Posterior vena cava (tissue), 2 donors: ENCODE data around the gene GAPDHS. TPM values are rescaled to one million over a fixed set of nuclear protein-coding genes. Genes with fewer than 3 reads are reported as not detected.

Experiments
- DNase-seq: peaks from one replicate; pipeline ENCODE4 v3.0.0-alpha.2; 2020; ENCODE audit warnings: low spot score
- intact Hi-C, 2 donors: fragments of 100-400 bp; cut with DNase I; formaldehyde crosslinking; loops; one replicate each; pipeline versions ENCODE4 v1.14.1 to v1.14.2; 2022 to 2023
- total RNA-seq, 2 donors: library from RNA; stranded (reverse); fragmentation: NEBNext Ultra II Directional; extraction: Animal tissue kit (Norgen Biotek cat#: 25700); gene quantifications; one replicate each; pipeline ENCODE4 v1.2.1, GENCODE V29; 2021
- donor health status: DM: yes; HTN: yes; CAD: no.
- donor health status: DM: yes; HTN: yes; CAD: no.

The GAPDHS gene
- total RNA-seq, 2 donors from 2014 or later, result not detected

- DNase-seq, result no peak
- intact Hi-C loops, result no loop called here
Measured at GRCh38 chr19:35509018-35509652, 24.1 kb upstream of the GAPDHS start.

- DNase-seq, result peak; percentile 89
- intact Hi-C loops, result no loop called here
Measured at GRCh38 chr19:35509861-35510625, 23.2 kb upstream of the GAPDHS start.

GRCh38 chr19:35510626-35510964 lies 22.7 kb upstream of the GAPDHS start:
- intact Hi-C loops, result no loop called here
- DNase-seq, result no peak

GRCh38 chr19:35511337-35511736 lies 21.9 kb upstream of the GAPDHS start:
- DNase-seq, result no peak
- intact Hi-C loops, result no loop called here

GRCh38 chr19:35512831-35513627 lies 20.2 kb upstream of the GAPDHS start:
- intact Hi-C loops, result no loop called here
- no peak for DNase-seq

GRCh38 chr19:35513628-35514281 lies 19.5 kb upstream of the GAPDHS start, which contains the start of gene DMKN:
TSS of gene DMKN (minus strand) at chr19:35513649. CDS start at chr19:35513475, 174 bp downstream.
- DNase-seq, result no peak
- intact Hi-C loops, result no loop called here

- intact Hi-C loops, result no loop called here
- no peak for DNase-seq
Measured at GRCh38 chr19:35514282-35514809, 18.9 kb upstream of the GAPDHS start.

GRCh38 chr19:35516310-35516709 lies 16.9 kb upstream of the GAPDHS start:
- intact Hi-C loops, result no loop called here
- DNase-seq, result no peak

- intact Hi-C loops, result no loop called here
- DNase-seq, result no peak
Measured at GRCh38 chr19:35517342-35517741, 15.9 kb upstream of the GAPDHS start.

- intact Hi-C loops, result no loop called here
- DNase-seq, result no peak
Measured at GRCh38 chr19:35518313-35518712, 14.9 kb upstream of the GAPDHS start.

- intact Hi-C loops, result no loop called here
- no peak for DNase-seq
Measured at GRCh38 chr19:35519291-35519690, 14.0 kb upstream of the GAPDHS start.

GRCh38 chr19:35521124-35521743 lies 12.0 kb upstream of the GAPDHS start:
- intact Hi-C loops, result no loop called here
- no peak for DNase-seq

GRCh38 chr19:35522745-35523327 lies 10.4 kb upstream of the GAPDHS start:
- DNase-seq, result no peak
- intact Hi-C loops, result no loop called here

GRCh38 chr19:35524181-35524837 lies 8.9 kb upstream of the GAPDHS start:
- intact Hi-C loops, result no loop called here
- no peak for DNase-seq

- intact Hi-C loops, result no loop called here
- DNase-seq, result no peak
Measured at GRCh38 chr19:35525873-35526272, 7.4 kb upstream of the GAPDHS start.

- intact Hi-C loops, result no loop called here
- no peak for DNase-seq
Measured at GRCh38 chr19:35528218-35529038, 4.8 kb upstream of the GAPDHS start, which contains the start of gene SBSN. TSS of gene SBSN (minus strand) at chr19:35528311. CDS start at chr19:35528281, 30 bp downstream.
